AG09319 (cell line): ENCODE measurements around the gene TWIST2.

Source experiments
- DNase-seq: peaks from one replicate; pipeline ENCODE4 v3.0.0-alpha.2; 2010; ENCODE audit warnings: low read depth; ENCODE audit errors: extremely low read depth
- CTCF ChIP-seq: IDR thresholded peaks from 2 replicates; pipeline ENCODE4 v1.5.1; 2011; ENCODE audit warnings: low read depth, mild to moderate bottlenecking, inconsistent platforms, low read length, moderate library complexity

The TWIST2 gene

GRCh38 chr2:238925281-238925680 is 77.4 kb downstream of the TWIST2 start:
- no peak for TF ChIP-seq CTCF
- DNase-seq: no peak

- no peak for TF ChIP-seq CTCF
- DNase-seq: no peak
These were observed 78.1 kb downstream of the TWIST2 start for GRCh38 chr2:238925816-238926521.

- TF ChIP-seq CTCF: no peak
- DNase-seq: no peak
These were observed 79.1 kb downstream of the TWIST2 start for GRCh38 chr2:238926761-238927611.

GRCh38 chr2:238927746-238928519 is 80.0 kb downstream of the TWIST2 start:
- TF ChIP-seq CTCF: no peak

GRCh38 chr2:238928520-238929241 is 80.8 kb downstream of the TWIST2 start:
- DNase-seq: no peak
- TF ChIP-seq CTCF: no peak

More at GRCh38 chr2:238927746-238928519, 80.0 kb downstream of the TWIST2 start:
- DNase-seq: no peak

GRCh38 chr2:238929242-238930081 is 81.6 kb downstream of the TWIST2 start:
- no peak for TF ChIP-seq CTCF
- no peak for DNase-seq
